Activated CD4-positive, alpha-beta T cell treated with anti-CD3 and anti-CD28 coated beads, Interleukin-2, amount 50 U/mL, for 4 hours (primary cell): Measurements from ENCODE around the gene TCF7.

Experiments
- DNase-seq, 2 experiments: peaks; one replicate each; pipeline ENCODE4 v3.0.0-alpha.2; 2020

Gene TCF7

GRCh38 chr5:134091626-134092121, 22.8 kb upstream of the TCF7 start:
- no peak for DNase-seq

DNA sequence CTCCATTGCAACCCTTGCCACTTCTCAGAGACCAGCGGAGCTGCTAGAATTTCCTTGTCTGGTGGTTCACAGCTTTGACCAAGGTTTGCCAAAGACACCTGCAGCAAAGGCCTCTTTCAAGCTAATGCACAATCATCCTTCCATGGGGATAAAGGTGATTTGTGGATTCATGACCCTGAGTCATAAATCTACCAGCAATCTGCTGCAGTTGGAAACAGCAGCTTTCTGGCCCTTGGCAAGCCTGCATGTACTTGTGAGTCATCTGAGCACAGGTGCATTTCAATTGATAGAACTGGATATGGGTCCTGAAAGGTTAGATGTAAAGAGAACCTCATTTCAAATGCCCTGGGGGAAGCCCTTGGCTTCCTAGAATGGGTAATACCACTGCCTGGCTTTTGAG, 21.6 kb upstream of the TCF7 start:
- no peak for DNase-seq

DNA sequence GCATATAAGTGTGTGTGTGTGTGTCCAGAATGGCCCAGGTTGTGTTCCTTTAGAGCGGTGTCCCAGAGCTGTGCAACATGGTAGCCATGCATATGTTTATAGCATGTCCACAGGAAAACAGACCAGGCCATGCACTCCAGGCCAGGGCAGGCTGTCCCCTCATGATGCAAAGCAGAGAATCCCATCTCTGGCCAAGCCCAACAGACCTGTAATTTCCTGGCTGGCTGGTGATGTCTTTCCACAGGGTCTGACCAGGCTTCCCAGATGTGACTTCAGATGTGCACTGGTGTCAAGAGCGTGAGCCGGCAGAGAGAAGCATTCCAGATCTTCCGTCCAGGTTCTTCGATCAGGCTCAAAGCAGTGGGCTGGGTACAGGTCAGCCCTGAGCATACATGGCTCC, 21.1 kb upstream of the TCF7 start:
- DNase-seq = no peak

- DNase-seq = no peak
Observed at GRCh38 chr5:134095293-134095692, 19.2 kb upstream of the TCF7 start.

DNA sequence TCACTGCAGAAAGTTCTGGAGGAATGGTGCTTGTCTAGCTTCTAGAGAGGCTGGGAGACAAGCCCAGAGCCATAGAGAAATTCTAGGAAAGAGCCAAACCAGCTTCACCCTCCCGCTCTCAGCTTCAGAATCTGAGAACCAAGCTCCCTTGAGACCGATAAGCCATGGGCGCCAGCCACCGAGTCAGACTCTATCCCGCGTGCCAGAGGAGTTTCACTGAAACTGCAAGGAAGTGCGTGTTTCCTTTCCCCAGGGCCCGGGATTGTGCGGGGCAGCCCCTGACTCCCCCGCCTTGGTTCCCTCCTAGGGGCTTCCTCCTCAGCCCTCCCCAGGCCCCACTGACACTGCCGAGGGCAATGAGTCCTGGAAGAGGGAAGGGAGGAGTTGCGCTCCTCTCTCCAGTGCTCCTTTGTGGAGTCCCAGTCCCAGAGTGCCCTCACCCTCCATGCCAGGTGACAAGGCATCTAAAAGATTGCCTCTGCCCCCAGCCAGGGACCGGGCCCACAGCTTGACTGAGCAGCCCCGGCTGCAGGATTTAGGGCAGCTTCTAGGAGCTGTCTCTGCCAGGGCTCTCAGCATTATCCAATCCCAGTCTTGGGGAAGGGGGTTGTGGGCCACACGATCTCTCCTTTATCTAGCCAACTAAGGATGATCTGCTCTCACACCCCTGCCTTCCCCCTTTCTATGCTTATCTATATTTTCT, 18.4 kb upstream of the TCF7 start:
- no peak for DNase-seq

DNA sequence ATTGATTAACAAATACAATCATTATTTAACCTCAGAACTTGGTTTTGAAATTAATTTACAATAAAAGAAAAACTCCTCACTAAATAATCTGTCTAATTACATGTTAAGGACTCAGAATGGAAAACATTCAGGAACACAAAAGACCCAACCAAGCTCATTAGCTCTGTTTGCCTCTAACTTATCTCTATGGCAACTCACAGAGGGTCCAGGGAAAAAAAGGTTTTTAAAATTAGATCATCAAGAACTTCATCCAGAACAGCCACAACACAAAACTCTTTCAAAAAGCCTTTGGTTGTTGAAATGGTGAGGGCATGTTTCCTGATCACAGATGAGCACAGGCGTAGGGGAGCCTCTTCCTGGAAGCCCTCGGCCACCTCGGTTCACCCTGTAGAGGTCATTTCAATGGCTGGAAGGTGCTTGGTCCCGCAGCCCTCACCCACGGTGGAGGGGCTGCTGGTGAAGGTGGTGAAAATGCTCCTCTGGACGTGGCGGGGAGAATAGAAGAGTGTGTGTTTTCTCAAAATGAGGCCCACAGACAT, 17.2 kb upstream of the TCF7 start:
- DNase-seq = no peak

GRCh38 chr5:134098690-134099089, 15.8 kb upstream of the TCF7 start:
- DNase-seq = no peak

DNA sequence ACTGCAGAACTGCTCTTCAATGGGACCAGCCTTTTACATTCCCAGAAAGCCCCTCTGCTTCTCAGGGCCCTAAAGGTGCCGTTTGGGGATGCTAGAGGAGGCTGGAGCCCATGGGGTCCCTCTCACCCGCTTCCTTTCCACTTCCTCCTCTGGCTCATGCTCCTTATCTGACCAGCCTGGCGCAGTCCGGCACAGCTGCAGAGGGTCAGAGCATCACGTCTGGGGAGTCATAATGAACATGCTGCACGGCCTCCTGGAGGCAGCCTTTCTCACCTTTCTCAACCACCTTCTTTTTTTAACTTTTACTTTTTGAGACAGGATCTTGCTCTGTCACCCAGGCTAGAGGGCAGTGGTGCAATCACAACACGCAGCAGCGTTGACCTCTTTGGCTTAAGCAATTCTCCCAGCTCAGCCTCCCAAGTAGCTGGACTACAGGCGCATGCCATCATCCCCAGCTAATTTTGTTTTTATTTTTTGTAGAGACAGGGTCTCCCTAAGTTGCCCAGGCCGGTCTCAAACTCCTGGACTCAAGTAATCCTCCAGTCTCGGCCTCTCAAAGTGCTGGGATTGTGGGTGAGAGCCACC, 15.1 kb upstream of the TCF7 start:
- no peak for DNase-seq

DNA sequence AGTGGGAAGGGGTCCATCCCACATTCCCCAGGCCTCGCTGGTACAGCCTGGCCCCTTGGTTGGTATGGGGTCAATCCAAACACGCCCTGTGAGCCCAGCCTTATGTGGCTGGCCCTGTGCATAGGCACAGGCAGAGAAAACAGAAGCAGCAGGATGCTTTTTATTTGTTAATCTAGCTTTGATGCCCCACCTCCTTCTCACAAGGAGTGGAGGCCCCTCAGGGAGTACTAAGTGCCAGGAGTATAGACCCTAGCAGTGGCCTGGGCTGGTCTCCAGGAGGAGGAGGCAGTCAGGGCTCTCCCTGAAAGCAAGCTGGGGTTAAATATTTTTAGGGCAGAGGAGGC, 14.6 kb upstream of the TCF7 start:
- no peak for DNase-seq

DNA sequence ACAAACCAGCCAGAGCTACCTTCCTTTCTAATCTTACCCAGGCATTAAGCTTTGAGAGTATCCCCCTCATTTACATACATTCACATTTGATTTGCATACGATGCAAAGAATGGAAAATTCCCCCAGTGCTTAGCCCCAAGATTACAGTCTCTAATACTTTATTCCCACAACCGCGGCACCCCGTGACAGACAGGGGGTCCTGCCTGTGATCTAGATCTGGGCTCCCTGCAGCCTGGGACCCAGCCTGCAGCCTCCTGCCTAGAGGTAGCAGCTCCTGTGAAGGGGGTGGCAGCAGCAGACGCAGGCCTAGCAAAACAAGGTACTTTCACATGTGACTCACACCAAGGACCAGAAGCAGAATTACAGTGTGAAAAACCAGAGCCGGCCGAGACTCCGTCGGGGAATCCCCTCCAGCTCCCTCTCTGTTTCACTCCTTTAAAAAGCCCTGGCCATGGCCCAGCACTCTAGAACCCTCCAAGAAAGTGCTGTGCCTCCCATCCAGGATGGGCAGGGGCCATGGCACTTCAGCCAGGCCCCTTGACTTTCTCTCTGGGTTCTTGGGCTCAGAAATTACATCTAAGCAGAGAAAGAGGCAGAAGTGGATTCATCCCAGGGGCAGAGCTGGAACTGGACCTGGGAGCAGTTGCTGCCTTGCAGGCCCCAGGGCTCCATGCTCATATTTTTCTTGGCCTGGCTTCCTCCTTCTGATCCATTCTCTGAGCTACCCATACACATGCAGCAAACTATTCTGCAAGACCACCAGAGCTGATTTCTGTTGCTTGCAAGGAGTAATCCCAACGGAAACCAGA, 14.0 kb upstream of the TCF7 start:
- peak; percentile 77 to 78 for DNase-seq

GRCh38 chr5:134101686-134102439, 12.6 kb upstream of the TCF7 start:
- DNase-seq = peak; percentile 66 to 71

- DNase-seq = no peak
Observed at GRCh38 chr5:134103397-134103796, 11.1 kb upstream of the TCF7 start.

DNA sequence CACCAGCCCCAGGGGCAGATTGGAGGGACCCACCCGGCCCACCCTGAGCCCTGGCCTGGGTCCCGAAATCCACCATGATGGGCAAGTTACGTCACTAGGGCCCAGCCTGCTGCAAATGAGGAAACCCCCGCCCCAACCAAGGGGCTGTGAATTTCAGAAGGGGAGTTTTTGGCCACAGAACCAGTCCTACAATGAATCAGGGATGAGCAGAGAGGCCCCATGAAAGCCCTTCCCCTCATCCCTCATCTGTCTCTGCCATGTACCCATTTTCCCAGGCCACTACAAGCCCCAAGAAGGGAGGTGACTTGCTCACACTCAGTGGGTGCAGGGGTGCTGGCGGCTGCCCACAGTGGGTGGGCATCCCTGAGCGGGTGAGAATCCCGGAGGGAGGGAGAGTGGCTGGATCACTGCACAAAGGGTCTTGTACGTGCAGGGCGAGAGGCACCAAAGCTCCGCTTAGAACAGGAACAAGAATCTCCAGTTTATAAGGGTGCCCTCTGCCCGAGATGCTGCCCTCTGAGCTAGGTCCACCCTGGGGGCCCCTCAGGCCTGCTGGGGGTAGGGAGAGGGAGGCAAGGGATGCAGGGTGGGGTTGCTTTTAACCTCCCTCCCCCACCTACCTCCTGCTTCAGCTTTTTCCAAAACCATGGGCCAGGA, 10.4 kb upstream of the TCF7 start:
- no peak for DNase-seq

DNA sequence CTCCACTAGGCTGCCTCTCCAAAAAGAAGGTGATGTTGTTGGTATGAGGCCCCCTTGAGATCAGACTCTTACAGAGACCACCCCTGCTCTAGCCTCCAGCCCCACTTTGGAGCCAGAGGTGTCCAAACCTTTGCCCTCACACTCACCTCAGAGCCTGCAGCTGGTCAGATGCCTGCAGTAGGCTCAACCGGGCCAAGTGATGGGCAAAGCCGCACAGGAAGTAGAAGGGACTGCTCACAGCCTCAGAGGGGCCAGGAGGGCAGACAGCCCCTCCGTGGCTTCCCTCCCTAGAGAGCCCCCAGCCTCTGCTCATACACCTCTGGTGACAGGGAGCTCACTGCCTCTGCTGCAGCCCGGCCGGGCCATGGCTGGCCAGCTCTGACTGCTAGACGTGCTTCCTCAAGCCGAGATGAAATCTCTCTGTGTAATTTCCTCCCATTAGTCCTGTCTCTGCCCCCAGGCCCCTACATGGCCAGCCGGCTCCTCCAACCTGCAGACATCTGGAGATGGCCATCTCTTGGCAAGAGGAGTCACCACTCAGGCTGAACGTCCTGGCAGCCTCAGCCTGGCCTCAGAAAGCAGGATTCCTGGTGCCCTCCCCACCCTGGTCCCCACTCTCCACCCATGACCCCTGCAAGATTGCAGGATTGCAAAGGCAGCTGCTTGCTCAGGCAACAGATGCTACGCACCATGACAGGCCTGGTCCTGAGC, 7.3 kb upstream of the TCF7 start:
- DNase-seq = no peak

GRCh38 chr5:134107779-134108178, 6.7 kb upstream of the TCF7 start:
- DNase-seq = no peak

DNA sequence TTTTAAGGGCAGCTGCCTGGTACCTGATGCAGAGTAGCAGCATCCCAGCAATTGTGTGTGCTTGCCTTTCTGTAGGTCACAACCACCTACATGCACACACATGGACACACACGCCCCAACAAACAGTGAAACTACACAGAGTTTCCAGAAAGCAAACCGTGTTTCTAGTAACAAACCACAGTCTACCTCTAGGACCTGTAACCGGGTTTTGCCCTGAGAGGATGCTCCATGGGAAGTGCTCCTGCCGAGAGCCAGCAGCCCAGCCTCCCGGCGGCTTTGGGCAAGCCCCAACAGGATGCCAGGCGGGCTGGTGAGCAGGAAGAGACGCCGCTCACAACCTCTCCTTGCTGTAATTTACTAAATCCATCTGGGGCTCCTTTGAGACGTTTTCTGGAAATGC, 4.1 kb upstream of the TCF7 start:
- DNase-seq = no peak

GRCh38 chr5:134111741-134112647, 2.5 kb upstream of the TCF7 start:
- DNase-seq = no peak

GRCh38 chr5:134112726-134113362, 1.6 kb upstream of the TCF7 start:
- DNase-seq = no peak

DNA sequence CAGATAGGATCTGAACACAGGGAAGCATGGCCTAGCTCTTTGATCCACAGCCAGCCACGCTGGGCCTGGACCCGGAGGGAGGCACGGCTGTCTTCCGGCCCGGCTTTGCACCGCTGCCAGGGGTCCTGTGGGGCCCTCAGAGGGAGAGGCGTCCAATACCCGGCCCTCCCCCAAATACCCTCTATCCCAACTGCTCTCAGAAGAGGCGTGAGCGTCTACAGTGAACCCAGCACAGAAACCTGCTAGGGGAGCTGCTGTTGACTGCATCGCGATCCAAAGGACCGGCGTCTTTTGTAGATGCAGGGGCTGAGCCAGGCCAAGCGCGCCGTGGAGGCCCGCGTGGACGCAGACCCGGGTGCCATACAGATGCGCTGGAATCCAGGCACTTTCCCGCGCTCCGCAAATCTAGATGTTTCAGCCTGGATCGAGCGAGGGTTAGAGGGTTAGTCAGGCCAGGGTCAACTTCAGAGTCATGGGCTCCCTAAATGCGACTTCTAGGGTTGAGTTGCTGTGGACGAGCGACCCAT, 1.1 kb upstream of the TCF7 start:
- no peak for DNase-seq
